Right lobe of liver (tissue), 4 donors: ENCODE results near the gene FBXO7.

Source experiments
- CTCF ChIP-seq, 4 donors: fragments of 200-600 bp in 3 of 4; fragments of 450-650 bp in 1 of 4; IDR thresholded peaks; one replicate each; pipeline versions ENCODE4 v1.5.1 to v1.8.0; 2016 to 2022; ENCODE audit warnings: antibody characterized with exemption in 4 of 4, mild to moderate bottlenecking in 2 of 4
- POLR2A ChIP-seq: fragments of 450-650 bp; IDR thresholded peaks from one replicate; pipeline ENCODE4 v1.6.1; 2017; ENCODE audit warnings: antibody characterized with exemption, mild to moderate bottlenecking
- donor health status: DM: no; HTN: no; CAD: no.
- donor health status: DM: no; HTN: no; CAD: no.
- donor health status: DM: no; HTN: yes; CAD: no.

GRCh38 chr22:32482708-32483107, 8.1 kb downstream of the FBXO7 start:
- TF ChIP-seq POLR2A (no peak), CTCF (IDR thresholded peaks at IDR 0.05) (no peak)
